HG02852 (cell line): ENCODE data around the gene DOCK2.

Experiments
- ATAC-seq: cut with Tn5 transposase; IDR thresholded peaks from one replicate; pipeline ENCODE4 v1.9.1; 2021; ENCODE audit warnings: mild to moderate bottlenecking, moderate library complexity; ENCODE audit not compliant: unreplicated experiment

The DOCK2 gene

GRCh38 chr5:170109059-170110031 is 472.3 kb downstream of the DOCK2 start:
- no peak for ATAC-seq

- ATAC-seq: no peak
Observed at GRCh38 chr5:170110403-170111087, 473.5 kb downstream of the DOCK2 start.

- ATAC-seq: no peak
Observed at GRCh38 chr5:170111088-170111785, 474.2 kb downstream of the DOCK2 start.

DNA sequence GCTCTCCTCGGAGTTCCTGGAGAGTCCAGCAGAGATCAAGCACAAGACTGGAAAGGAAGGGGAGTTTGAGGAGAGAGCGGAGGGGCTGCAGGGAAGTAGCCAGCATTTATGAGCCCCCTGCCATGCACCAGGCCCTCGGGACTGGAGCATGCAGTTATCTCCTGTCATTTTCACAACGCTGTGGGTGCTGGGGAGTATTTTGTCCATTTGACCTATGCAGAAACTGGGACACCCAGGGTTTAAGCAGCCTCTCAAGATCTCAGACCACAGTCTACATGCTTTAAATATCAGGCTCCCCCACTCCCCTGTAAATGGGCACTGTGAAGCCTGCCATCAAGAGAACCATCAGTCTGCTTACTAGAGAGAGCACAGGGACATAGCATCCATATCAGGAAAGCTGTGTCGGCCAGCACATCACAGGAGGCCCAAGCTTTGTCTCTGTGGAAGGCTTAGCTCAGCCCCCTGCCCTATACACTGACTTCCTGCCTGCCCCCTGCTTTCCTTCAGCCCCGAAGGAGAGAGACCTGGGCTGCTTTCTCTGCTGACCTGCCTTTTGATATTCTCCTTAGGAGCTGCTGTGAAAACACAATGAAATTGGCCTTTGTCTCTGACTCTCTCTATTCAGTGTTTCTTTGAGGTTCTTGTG is 475.9 kb downstream of the DOCK2 start:
- ATAC-seq: no peak

- ATAC-seq: no peak
Observed at GRCh38 chr5:170113522-170113900, 476.4 kb downstream of the DOCK2 start.

DNA sequence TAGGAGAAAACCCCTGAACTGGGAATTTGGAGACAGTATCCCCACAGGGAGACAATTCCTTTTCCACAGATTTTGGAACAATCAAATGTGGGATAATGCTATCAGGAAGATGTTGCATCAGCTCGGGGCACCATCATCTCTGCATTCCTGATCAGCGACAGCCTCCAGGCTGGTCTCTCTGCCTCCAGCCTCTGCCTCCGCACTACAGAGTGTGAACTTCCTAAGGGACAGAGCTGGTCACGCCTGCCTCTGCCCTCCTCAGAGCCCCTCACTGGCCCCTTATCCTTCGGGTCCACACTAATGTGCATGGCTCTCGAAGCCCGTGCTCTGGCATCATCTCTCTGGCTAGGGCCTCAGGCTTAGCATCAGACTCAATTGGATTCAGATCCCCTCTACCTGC is 477.2 kb downstream of the DOCK2 start:
- ATAC-seq: no peak

GRCh38 chr5:170115925-170116324 is 478.9 kb downstream of the DOCK2 start:
- no peak for ATAC-seq

- ATAC-seq: no peak
Observed at GRCh38 chr5:170117736-170118135, 480.7 kb downstream of the DOCK2 start.

GRCh38 chr5:170120576-170120975 is 483.5 kb downstream of the DOCK2 start:
- no peak for ATAC-seq

DNA sequence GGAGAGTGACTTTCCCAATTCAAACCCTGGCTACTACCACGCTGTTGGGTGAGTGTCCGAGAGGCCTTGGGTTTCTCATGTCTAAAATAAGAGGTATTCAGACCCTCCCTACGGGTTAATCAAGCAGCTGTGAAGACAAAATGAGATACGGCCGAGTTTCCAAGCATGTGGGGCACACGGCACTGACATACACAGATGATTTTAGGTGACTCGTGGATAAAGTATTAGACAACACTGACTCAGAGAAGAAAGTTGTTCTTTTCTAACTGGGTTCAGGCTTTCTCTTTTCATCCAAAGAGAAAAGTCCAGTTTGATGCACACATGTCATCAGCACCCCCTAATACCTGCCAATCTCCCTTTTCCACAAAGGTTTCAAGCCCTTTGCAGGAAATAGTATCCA is 484.2 kb downstream of the DOCK2 start:
- ATAC-seq: no peak

GRCh38 chr5:170126061-170126460 is 489.0 kb downstream of the DOCK2 start:
- ATAC-seq: no peak

GRCh38 chr5:170126626-170127025 is 489.6 kb downstream of the DOCK2 start:
- ATAC-seq: no peak

- no peak for ATAC-seq
Observed at GRCh38 chr5:170131235-170131634, 494.2 kb downstream of the DOCK2 start.

DNA sequence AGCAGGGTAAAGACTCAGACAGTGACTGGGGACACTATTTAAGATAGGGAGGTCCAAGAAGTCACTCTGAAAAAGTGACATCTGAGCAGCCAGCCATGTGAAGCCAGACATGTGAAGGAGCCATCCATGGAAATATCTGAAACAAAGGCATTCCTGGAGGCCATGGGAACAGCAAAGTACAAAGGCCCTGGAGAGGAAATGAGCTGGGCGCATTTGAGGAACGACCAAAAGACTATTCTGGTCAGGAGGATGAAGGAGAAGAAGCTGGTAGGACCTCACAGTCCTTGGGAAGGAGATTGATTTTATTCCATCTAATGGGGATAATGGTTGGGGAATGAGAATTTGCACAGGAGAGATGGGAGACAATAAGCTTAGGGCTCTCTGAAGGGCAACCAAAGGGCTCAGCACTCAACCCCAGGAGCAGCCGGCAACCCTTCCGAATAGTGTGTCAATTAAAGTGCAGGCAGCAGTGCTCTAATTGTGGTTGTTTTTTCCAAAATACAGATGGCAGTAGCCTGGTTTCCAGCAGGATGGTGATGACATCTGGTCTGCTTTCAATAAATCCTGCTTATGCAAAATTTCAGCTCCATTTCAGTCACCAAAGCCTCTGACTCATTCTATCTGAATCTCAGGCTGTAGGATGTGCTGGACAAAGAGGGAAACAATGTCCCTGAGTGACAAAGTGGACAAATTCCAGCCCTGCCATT is 495.3 kb downstream of the DOCK2 start:
- ATAC-seq: no peak
